Left renal pelvis (tissue), 4 donors: Measurements from ENCODE around the gene TMEM53. TPM values are rescaled to one million over a fixed set of nuclear protein-coding genes. Genes with fewer than 3 reads are reported as not detected.
"Not testable (repeated sequence)": the region's sequence is repeated elsewhere in the genome, so short reads cannot be mapped to it uniquely, and the experiment has no call there.

ENCODE experiments used
- DNase-seq, 4 donors: peaks; one replicate each; pipeline ENCODE4 v3.0.0-alpha.2; 2013; ENCODE audit warnings: low read depth in 4 of 4, low spot score in 3 of 4
- polyA plus RNA-seq, 4 donors: library from polyadenylated mRNA; unstranded; fragments of 120-200 nt; gene quantifications; one replicate each; pipeline ENCODE4 v1.2.1, GENCODE V29; 2013; ENCODE audit not compliant: insufficient read length in 4 of 4

TMEM53 gene
- polyA plus RNA-seq, 4 donors, result 8.0 to 13.0 (median 11.1) TPM

- no peak for DNase-seq
Observed at GRCh38 chr1:44673675-44674112, 587 bp downstream of the TMEM53 start.

GRCh38 chr1:44672961-44673674 lies 1.2 kb downstream of the TMEM53 start:
- DNase-seq, result no peak

- no peak for DNase-seq
Observed at GRCh38 chr1:44672254-44672955, 1.9 kb downstream of the TMEM53 start.

- DNase-seq, result no peak
Observed at GRCh38 chr1:44670751-44671640, 3.3 kb downstream of the TMEM53 start.

- not testable (repeated sequence) for DNase-seq
Observed at GRCh38 chr1:44666719-44667118, 7.6 kb downstream of the TMEM53 start.

- no peak for DNase-seq
Observed at GRCh38 chr1:44664730-44665370, 9.4 kb downstream of the TMEM53 start.

- DNase-seq, result no peak
Observed at GRCh38 chr1:44663417-44663816, 10.9 kb downstream of the TMEM53 start.

- DNase-seq, result no peak
Observed at GRCh38 chr1:44662683-44663030, 11.6 kb downstream of the TMEM53 start.

- peak in 2 of 4 donors; percentile 29 to 42 for DNase-seq
Observed at GRCh38 chr1:44661781-44662682, 12.2 kb downstream of the TMEM53 start.

GRCh38 chr1:44660176-44660575 lies 14.1 kb downstream of the TMEM53 start:
- no peak for DNase-seq

GRCh38 chr1:44659566-44659965 lies 14.7 kb downstream of the TMEM53 start:
- DNase-seq, result no peak

- DNase-seq, result no peak
Observed at GRCh38 chr1:44655609-44656008, 18.7 kb downstream of the TMEM53 start.

GRCh38 chr1:44654621-44655187 lies 19.6 kb downstream of the TMEM53 start:
- no peak for DNase-seq

GRCh38 chr1:44653107-44653964 lies 20.9 kb downstream of the TMEM53 start:
- DNase-seq, result no peak

GRCh38 chr1:44652445-44653106 lies 21.7 kb downstream of the TMEM53 start:
- DNase-seq, result no peak

GRCh38 chr1:44651069-44651468 lies 23.2 kb downstream of the TMEM53 start:
- DNase-seq, result no peak

GRCh38 chr1:44650159-44650831 lies 24.0 kb downstream of the TMEM53 start:
- no peak for DNase-seq
